Stimulated activated CD8-positive, alpha-beta memory T cell treated with anti-CD3 and anti-CD28 coated beads, Interleukin-12 subunit alpha, Interleukin-12 subunit beta, amount 100 ng/mL, for 4 hours (primary cell): ENCODE results near the gene OSBPL2.

Experiments used
- DNase-seq: peaks from one replicate; pipeline ENCODE4 v3.0.0-alpha.2; 2020; ENCODE audit warnings: low read depth

OSBPL2 gene

DNA sequence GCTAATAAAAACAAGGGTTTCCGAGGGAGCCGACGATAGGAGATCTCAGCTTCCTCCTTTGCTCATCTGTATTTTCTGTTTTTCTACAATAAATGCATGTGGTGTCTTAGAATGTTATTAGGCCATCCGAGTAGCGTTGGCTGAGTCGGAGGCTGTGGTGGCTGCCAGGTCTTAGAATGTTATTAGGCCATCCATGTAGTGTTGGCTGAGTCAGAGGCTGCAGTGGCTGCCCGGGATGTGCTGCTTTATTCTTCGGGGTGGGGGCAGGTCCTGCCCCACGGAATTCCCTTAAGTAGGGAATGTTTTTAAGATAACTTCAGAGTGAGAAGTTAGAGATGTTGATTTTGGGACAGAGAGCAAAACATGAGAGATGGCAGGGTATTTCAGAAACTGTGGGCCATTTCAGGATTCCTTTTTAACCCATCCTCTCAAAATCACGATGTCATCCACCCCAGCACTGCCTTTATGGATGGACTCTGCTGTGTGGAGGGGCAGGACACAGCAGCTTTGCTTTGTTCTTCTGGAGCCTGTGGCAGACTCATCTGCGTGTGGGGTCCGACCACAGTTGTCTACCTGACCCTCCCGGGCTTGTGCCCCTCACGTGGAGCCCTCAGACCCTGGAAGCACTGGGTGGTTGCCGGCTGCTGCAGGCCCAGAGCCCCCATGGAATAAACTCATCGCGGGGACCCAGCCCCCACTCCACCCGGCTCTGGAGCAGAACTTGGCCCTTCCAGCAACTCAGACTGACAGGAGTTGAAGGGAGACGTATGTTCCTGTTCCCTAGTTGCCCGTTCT is 20.4 kb downstream of the OSBPL2 start:
- no peak for DNase-seq

DNA sequence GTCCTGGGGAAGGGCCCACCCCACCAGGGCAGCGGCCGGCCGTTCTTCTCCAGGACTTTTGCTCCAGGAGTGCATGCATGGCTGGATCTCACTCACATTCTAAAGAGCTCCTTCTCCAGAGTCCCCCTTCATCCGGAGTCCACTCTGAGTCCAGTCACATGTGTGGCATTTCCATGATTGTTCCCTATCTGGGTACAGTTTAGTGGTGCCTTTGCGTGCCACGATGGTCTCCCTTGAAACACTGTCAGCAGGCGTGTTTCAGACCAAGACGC is 20.9 kb downstream of the OSBPL2 start:
- no peak for DNase-seq

DNA sequence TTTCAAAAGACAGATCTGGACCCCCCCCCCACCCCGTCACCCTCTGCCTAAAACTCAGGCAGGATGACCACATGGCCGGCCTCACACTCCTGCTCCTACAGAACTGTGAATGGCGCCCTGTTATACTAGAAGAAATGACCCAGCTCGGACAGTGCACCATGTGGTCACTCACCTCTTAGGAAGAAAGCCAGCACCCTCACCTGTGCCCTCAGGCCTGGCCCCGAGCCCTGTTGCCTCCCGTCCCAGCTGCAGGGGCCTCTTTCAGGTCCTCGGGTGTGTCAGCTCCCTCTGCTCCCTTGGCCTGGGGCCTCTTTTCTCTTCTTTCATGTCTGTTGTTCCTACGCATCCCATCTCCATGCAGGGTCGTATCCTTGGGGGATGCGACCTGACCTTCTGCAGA is 23.7 kb downstream of the OSBPL2 start:
- no peak for DNase-seq

DNA sequence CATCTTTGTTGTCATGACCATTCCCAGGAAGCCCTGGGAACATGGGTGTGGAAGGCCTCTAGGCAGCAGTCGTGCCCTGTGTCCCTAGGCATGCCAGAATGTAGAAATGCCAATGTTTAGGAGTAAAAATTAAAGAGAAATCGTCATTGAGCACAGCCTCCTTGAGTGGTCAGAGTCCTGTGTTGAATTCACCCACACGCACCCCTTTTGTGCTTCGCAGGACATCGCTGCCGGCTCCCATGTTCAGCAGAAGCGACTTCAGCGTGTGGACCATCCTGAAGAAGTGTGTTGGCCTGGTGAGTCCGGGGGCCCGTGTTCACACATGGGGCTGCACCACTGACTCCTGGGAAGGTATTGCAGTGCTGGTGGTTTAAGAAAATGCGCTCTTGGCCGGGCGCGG is 25.1 kb downstream of the OSBPL2 start:
- DNase-seq = no peak

DNA sequence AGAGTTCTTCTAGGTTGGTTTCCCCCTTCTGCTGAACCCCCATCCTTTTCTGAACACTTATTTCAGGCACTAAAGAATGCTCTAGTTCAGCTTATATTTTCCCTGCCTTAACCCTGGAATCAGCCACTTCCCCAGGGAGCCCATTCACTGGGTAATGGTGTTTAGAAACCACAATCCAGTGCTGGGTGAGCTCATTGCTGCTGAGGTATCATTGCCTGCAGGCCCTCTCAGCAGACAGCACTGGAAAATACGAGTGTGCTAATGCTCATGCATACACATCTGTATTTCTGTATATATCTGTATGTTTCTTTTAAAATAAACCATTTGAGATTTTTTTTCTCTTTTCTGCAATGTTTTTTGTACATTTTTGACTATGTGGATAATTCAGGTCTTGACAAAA is 27.0 kb downstream of the OSBPL2 start:
- DNase-seq = no peak

DNA sequence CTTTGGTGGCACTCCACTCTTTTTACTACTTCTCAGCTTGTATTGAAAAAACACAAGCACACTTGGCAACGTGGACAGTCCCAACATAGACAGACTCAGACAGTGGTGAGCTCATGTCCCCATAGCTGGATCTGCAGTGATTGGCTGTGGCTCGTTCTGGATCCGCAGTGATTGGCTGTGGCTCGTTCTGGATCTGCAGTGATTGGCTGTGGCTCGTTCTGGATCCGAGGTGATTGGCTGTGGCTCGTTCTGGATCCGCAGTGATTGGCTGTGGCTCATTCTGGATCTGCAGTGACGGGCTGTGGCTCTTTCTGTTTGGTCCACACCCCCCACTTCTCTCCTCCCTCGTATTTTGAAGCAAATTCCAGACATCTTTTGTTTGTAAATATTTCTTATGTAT is 28.0 kb downstream of the OSBPL2 start:
- DNase-seq = no peak

DNA sequence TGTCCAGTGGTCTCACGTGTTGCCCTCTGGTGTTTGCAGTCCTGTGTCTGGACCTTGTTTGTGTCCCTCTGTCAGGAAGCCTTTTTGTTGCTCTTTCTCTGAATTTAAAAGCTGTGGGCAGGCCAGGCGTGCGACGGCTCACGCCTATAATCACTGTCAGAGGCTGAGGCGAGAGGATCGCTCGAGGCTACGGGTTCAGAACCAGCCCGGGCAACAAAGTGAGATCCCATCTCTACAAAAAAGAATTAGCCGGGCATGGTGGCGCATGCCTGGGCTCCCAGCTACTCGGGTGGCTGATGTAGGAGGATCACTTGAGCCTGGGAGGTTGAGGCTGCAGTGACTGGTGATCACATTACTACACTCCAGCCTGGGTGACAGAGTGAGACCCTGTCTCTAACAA is 28.5 kb downstream of the OSBPL2 start:
- DNase-seq = no peak

DNA sequence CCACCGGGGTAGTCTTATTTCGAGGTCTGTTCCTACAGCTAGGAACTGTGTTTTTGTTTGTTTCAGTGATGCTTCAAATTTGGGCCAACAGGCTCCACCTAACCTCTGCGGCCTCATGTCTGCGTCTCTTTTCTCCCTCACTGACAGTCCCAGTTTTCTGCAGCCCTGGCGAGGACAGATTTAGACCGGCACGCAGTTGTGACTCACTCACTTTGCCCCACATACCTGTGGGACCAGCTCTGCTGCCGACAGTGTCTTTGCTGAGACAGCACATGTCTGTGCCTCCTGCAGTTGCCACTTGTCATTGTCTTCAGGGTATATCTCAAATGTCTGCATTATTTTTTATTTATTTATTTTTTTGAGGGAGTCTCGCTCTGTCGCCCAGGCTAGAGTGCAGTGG is 29.2 kb downstream of the OSBPL2 start:
- DNase-seq = no peak

DNA sequence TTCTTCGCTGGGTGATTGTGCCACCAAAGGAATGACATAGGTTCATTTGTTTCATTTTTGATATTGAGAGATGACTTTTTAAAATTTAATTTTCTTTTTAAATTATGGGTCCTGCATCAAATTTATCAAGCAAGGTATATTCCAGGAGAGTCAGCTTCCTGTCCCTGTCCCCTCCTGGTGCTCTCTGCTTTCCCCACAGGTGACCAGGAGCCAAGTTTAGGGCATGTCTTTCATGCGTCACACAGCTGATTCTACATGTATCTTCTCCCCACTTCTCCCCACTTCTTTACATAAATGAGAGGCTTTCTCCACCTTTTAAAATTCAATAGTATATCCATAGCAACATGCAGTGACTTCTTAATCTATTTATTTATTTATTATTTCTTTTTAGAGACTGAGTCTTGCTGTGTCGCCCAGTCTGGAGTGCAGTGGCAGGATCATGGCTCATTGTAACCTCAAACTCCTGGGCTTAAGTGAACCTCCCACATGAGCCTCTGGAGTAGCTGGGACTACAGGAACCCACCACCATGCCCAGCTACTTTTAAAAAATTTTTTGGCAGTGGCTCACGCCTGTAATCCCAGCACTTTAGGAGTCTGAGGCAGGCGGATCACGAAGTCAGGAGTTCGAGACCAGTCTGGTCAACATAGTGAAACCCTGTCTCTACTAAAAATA is 30.0 kb downstream of the OSBPL2 start:
- DNase-seq = no peak

DNA sequence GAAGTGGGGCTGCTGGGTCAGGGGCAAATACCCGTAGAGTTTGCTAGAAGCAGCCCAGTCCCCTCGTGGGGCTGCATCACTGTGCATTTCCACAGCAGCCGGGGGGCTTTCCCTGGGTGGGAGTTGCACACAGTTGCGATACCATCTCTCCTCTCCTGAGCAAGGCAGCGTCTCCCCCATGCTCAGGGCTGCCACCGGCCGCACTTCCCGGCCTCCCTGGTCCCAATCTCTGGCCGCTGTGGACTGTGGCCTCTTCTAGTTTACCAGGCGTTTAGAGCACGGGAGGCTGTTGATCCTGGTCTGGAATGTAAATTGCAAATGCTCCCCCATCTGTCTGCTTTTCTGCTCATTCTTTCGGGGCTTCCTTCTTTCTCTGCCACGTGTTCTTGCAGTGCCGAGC is 31.1 kb downstream of the OSBPL2 start:
- DNase-seq = no peak

DNA sequence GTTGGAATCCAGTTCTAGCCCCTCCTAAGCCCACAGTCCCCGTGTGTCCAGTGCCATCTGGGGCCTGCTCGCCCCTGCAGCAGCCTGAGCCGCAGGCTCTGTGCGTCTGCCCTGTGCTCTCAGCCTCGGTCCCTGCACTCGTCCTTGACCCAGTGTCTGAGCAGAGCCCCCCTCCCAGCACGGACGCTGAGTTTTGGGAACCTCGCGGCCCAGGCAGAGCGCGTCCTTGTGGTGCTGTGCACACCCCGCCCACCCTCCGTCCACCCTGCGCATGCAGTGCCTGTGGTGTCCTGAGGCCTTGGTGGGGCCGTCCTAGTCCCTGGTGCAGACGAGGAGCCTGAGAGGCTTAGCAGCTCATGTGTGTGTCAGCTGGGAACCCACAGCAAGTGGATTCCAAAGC is 31.6 kb downstream of the OSBPL2 start:
- no peak for DNase-seq

DNA sequence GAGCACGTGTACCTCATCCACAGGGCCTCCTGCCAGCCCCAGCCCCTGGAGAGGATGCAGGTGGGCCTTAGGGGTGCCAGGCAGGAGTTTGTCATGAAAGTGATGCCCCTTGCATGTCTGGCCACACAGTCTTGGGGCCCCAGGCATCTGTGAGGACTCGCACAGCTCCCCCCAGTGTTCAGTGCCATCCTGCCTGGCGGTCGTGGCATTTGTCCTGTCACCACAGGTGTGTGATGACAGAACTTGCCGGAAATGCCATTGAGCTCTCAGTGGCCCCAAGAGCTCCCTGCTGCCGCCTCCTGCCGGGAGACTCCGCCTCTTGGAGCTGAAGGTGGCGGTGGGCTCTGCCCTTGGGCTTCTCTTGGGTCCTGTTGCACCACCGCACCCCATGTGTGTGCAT is 33.9 kb downstream of the OSBPL2 start:
- DNase-seq = no peak

DNA sequence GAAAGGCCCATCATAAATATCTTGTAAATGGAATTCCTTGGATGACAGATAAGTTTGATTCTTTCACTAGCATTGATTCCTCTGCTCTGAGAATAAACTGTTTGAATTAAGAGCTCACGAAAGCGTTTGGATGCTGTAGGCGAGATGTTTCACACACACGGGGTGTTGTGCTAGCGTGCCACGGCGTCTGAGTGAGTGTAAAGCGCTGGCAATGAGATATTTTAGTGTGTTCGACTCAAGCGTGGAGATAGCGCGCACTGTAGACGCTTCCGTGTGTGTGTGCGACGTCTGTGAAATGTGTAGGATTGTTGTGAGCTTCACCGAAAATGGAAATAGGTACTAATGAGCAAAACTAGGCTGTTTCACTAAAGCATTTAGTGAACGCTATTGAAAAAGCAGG is 35.1 kb downstream of the OSBPL2 start:
- no peak for DNase-seq

DNA sequence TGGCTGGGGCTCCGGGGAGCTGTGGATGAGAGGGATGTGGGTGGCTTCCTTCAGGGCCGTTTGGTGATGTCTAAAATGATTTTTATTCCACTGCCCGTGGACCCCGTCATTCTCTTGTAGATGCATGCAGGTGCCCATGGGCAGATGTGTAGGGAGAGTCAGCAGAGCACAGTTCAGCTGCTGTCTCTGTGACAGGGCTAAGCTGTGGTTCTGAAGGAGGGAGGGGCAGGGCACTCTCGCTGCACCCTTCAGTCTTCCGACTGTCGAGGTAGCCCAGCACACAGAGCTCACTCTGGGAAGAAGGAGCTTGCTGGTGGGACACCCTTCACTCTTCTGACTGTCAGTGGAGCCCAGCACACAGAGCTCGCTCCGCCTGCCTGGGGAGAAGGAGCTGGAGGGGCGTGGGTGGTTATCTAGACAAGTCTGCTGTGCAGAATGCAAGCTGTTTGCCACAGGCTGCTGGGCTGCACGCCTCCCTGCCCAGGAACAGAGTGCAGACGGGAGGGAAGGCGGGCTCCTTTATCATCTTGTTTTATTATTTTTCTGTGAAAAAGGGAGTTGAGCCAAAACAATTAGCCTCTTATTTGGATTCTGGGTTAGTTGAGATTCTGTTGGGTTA is 36.1 kb downstream of the OSBPL2 start:
- no peak for DNase-seq

DNA sequence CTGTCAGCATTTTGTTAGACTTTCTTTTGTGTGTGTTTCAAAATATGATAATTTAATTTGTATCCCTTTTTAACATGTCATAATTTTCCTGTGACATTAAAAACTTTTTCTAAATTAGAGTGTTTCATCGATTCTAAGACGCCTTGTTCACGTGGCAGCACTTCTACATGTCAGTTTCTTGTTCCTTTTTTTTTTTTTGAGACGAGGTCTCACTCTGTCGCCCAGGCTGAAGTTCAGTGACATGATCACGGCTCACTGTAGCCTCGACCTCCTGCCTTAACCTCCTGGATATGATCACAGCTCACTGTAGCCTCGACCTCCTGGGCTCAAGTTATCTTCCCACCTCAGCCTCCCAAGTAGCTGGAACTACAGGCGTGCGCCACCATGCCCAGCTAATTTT is 36.9 kb downstream of the OSBPL2 start:
- no peak for DNase-seq

DNA sequence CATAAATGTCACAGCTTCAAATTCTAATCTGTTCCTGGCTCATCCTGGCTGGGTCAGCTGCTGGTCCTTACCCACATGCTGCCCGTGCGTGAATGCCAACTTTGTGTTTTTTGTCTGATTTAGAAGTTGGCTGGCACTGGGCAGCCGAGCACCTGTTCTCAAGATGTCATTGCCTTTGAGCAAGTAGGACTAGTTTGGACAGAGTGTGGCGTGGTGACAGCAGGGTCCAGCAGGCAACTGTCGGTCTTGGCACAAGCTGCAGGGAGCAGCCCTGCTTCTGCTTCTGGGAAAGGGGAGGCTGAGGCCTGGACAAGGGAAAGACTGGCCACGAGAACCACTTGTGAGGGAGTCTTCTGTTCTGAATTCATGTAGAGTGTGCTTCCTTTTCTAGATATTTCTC is 38.1 kb downstream of the OSBPL2 start:
- no peak for DNase-seq

DNA sequence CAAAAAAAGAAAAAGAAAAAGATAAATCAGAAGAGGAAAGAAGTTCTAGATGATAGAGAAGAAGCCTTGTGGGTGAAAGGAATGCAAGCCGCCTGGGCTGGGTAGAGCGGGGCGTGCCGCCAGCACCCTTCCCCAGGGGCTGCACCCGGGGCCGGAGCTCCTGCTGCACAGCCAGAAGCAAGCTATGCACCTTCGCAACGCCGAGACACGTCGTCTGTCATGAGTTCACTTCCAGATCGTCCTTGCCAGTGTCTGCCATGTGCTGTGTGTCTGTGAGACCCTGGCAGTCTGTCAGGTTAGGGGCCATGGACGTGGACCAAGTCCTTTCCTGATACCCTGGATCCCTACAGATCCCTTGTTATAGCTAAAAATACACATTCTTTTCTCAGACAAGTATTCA is 38.9 kb downstream of the OSBPL2 start:
- DNase-seq = no peak

DNA sequence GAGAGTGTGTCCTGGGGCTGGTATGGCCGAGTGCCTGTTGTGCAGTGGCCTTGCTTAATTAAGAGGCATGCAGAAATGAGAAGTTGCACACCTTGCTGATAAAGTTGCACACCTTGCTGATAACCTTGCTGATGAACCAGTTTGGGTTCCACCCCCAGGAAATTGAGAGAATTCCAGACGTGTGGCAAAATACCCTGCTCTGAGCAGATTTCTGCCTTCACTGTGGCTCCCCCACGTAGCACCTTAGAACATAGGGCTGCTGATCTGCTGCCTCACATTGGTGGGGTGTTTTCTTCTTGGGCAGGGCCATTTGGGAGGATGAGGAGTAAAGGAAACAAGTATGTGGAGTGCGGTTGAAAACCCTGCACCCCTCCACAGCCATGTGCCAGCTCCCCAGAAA is 42.0 kb downstream of the OSBPL2 start:
- DNase-seq = no peak

DNA sequence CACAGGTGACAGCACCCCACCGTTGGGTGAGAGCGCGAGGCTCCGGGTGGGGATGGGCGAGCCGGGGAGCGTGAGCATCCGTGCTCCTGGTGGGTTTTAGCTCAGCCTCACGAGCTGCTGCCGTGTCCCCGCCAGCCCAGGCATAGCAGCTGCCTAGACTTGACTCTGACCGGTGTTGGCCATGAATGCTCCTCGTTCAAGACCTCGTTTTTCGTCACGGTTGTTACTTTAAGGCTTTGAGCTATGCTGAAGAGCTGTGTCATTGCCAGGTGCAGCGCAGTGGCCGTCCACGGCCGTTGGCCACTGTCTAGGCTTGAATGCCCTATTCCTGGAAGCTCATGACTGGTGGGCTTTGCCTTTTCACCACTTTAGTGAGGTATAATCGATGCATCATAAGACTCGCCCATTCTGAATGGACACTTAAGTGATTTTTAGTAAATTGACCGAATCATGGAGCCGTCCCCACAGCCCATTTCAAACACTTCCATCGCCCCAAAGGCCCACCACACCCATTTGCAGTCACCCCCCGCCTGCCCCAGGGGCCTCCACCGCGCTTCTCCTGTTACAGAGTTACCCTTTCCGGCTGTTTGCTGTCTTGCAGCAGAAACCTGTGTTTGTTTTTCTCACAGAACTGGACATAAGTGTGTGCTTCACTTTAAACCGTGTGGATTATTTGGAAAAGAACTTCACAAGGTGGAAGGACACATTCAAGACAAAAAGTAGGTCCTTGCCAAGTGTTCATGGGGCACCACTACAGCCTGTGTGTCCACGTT is 43.0 kb downstream of the OSBPL2 start:
- DNase-seq = no peak

DNA sequence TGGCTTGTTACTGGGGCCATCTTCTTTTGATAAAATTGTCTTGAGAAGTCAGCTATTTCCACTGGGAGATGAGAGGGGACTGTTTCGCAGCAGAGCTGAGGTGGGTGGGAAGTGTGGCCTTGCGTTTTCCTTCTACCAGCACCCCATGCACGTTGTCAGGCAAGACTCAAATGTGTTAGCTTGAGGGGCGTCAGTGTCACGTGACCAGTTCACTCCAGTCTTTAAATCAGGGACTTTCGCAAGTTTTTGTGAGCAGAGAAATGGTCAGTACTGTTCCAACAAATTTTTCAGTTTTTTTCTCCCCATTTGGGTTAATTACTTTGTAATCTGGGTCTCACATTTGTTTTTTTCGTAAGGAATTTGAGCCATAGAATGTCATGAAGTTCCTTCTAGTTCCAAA is 43.8 kb downstream of the OSBPL2 start:
- DNase-seq = no peak

DNA sequence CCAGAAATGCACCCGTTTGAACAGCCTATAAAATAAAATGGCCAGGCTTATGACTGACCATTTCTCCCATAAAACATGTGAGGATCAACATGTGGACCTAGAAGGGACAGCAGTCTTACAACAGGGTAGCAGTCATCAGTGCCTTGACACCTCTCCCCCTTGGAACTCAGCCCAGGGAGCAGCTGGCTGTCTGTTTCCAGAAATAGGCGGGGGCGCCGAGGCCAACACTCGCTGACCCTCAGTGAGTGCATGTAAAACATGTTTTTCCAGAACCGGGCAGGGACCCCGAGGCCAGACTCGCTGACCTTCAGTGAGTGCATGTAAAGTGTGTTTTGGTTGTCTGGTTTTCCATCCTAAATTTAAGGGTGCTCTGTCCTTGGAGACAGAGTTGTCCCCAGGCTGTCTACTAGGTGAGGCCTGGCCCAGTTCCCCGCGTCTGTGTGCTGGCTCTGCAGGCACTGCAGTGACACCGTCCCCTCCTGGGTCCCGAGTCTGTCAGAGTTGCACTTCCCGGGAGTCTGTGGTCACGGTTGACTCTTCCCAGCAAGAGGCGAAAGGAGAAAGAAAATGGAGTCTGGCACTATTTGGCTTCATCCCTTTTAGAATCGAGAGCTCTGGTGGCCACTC is 44.7 kb downstream of the OSBPL2 start:
- no peak for DNase-seq

DNA sequence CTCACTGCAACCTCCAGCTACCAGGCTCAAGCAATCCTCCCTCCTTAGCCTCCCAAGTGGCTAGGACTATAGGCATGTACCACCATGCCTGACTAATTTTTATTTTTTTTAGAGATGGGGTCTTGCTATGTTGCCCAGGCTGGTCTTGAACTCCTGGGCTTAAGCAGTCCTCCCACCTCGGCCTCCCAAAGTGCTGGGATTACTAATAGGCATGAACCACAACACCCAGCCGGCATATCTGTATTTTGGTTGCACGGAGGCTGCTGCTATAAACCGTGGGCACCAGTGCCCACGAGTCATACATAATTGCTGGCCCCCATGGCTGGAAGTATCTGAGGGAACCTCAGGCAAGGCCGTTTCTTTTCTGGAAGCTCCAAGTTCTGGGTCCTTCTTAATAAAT is 46.1 kb downstream of the OSBPL2 start:
- no peak for DNase-seq

DNA sequence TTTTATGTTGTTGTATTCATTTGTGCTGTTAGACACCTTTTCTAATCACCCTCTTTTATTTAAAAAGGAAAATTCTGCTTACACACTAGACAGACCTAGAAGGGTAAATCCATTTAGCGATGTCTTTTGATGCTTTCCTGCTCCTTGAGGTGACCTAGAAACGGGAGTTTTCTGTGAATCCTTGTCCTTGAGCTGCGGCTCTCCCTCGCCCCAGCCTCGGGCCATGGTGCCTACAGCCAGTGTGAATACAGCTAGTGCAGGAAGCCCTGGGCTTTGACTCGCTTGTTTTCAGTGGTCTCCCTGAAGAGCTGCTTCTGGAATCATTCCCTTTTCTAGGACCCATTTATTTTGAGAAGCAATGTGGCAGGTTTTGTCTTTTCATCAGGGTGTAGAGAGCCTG is 46.8 kb downstream of the OSBPL2 start:
- no peak for DNase-seq
